GM23338 (cell line): ENCODE measurements around the gene EPHB1. TPM values are rescaled to one million over a fixed set of nuclear protein-coding genes. Genes with fewer than 3 reads are reported as not detected.

Source experiments
- ATAC-seq: fragments of 200-7000 bp; cut with Tn5 transposase; 3 replicates; pipeline ENCODE4 v1.9.1; 2020
- DNase-seq: peaks from one replicate; pipeline ENCODE4 v3.0.0-alpha.2; 2015; ENCODE audit warnings: low spot score
- H2AFZ ChIP-seq: fragments of 200-600 bp; sonication (generic); 2 replicates; pipeline ENCODE4 v1.8.0; 2016; ENCODE audit warnings: antibody characterized with exemption, mild to moderate bottlenecking, moderate library complexity
- H3F3A ChIP-seq: fragments of 200-600 bp; sonication (generic); replicated peaks from 2 replicates; pipeline ENCODE4 v1.8.0; 2017; ENCODE audit warnings: antibody characterized with exemption, mixed run types, low read depth
- H3K27ac ChIP-seq: fragments of 200-600 bp; sonication (generic); 2 replicates; pipeline ENCODE4 v1.6.1; 2016; ENCODE audit warnings: low read depth
- H3K27me3 ChIP-seq: fragments of 200-600 bp; sonication (generic); 2 replicates; pipeline ENCODE4 v1.8.0; 2016; ENCODE audit warnings: mild to moderate bottlenecking, mixed run types, moderate library complexity; ENCODE audit not compliant: insufficient read depth
- H3K36me3 ChIP-seq: fragments of 200-600 bp; sonication (generic); 2 replicates; pipeline ENCODE4 v1.8.0; 2016; ENCODE audit warnings: mild to moderate bottlenecking; ENCODE audit not compliant: insufficient read depth
- H3K4me1 ChIP-seq: fragments of 200-600 bp; sonication (generic); 2 replicates; pipeline ENCODE4 v1.8.0; 2016; ENCODE audit warnings: mild to moderate bottlenecking, moderate library complexity; ENCODE audit not compliant: insufficient read depth
- H3K4me2 ChIP-seq: fragments of 200-600 bp; sonication (generic); 2 replicates; pipeline ENCODE4 v1.7.1; 2017; ENCODE audit warnings: mixed run types
- H3K4me3 ChIP-seq: fragments of 200-600 bp; sonication (generic); 2 replicates; pipeline ENCODE4 v1.6.1; 2016; ENCODE audit warnings: mixed run types
- H3K79me2 ChIP-seq: fragments of 200-600 bp; sonication (generic); replicated peaks from 2 replicates; pipeline ENCODE4 v1.8.0; 2017; ENCODE audit warnings: mild to moderate bottlenecking; ENCODE audit not compliant: insufficient read depth
- H3K9me2 ChIP-seq: fragments of 200-600 bp; sonication (generic); 2 replicates; pipeline ENCODE4 v1.8.0; 2017; ENCODE audit not compliant: insufficient read depth
- H4K20me1 ChIP-seq: fragments of 200-600 bp; sonication (generic); replicated peaks from 2 replicates; pipeline ENCODE4 v1.8.0; 2017; ENCODE audit warnings: mild to moderate bottlenecking; ENCODE audit not compliant: insufficient read depth
- H3K27ac Mint-ChIP-seq: 2 replicates; pipeline ENCODE4 v1.8.0; 2020; ENCODE audit warnings: inconsistent platforms, mild to moderate bottlenecking, moderate library complexity, mixed read lengths
- H3K27me3 Mint-ChIP-seq: 3 replicates; pipeline ENCODE4 v1.8.0; 2022; ENCODE audit warnings: low read depth, mild to moderate bottlenecking, moderate library complexity, mixed read lengths, inconsistent platforms; ENCODE audit not compliant: insufficient read depth, poor library complexity
- H3K36me3 Mint-ChIP-seq: 3 replicates; pipeline ENCODE4 v1.8.0; 2021; ENCODE audit warnings: low read depth, mild to moderate bottlenecking, inconsistent platforms, moderate library complexity, mixed read lengths
- H3K4me1 Mint-ChIP-seq: 3 replicates; pipeline ENCODE4 v1.8.0; 2020; ENCODE audit warnings: mild to moderate bottlenecking, inconsistent platforms, mixed read lengths
- H3K4me3 Mint-ChIP-seq: 3 replicates; pipeline ENCODE4 v1.8.0; 2021; ENCODE audit warnings: moderate library complexity, mild to moderate bottlenecking, inconsistent platforms, mixed read lengths
- H3K9me3 Mint-ChIP-seq: 3 replicates; pipeline ENCODE4 v1.8.0; 2020; ENCODE audit warnings: moderate library complexity, mild to moderate bottlenecking, inconsistent platforms, mixed read lengths
- CREB1 ChIP-seq: fragments of 250-450 bp; sonication (Bioruptor Pico); IDR thresholded peaks from 2 replicates; pipeline ENCODE4 v1.5.0; 2020; ENCODE audit warnings: low read depth, mild to moderate bottlenecking, moderate library complexity
- CTCF ChIP-seq, 2 experiments: fragments of 200-600 bp in 1 of 2; sonication (generic) in 1 of 2; conservative IDR thresholded peaks; 2 replicates each; pipeline versions ENCODE4 v1.5.1 to v1.6.1; 2016 to 2017; ENCODE audit warnings: antibody characterized with exemption in 2 of 2, low read depth in 2 of 2, mild to moderate bottlenecking in 2 of 2, moderate library complexity in 1 of 2
- ETS1 ChIP-seq: IDR thresholded peaks from 2 replicates; pipeline ENCODE4 v1.6.1; 2016; ENCODE audit warnings: antibody characterized with exemption
- EZH2 ChIP-seq: fragments of 200-600 bp; sonication (generic); IDR thresholded peaks from one replicate; pipeline ENCODE4 v1.8.0; 2017; ENCODE audit warnings: antibody characterized with exemption, mild to moderate bottlenecking, low read depth; ENCODE audit not compliant: unreplicated experiment
- EZH2phosphoT487 ChIP-seq: fragments of 200-600 bp; sonication (generic); IDR thresholded peaks from one replicate; pipeline ENCODE4 v1.8.1; 2018; ENCODE audit warnings: antibody characterized with exemption; ENCODE audit not compliant: unreplicated experiment
- JUNB ChIP-seq: IDR thresholded peaks from one replicate; pipeline ENCODE4 v1.6.1; 2016; ENCODE audit warnings: antibody characterized with exemption; ENCODE audit not compliant: unreplicated experiment
- NANOG ChIP-seq: IDR thresholded peaks from 2 replicates; pipeline ENCODE4 v1.6.1; 2016; ENCODE audit warnings: antibody characterized with exemption, borderline replicate concordance
- POLR2AphosphoS5 ChIP-seq: IDR thresholded peaks from 2 replicates; pipeline ENCODE4 v1.6.1; 2016; ENCODE audit warnings: antibody characterized with exemption, low read depth
- REST ChIP-seq: IDR thresholded peaks from one replicate; pipeline ENCODE4 v1.6.1; 2018; ENCODE audit warnings: antibody characterized with exemption; ENCODE audit not compliant: unreplicated experiment
- STAT1 ChIP-seq: IDR thresholded peaks from one replicate; pipeline ENCODE4 v1.6.1; 2016; ENCODE audit warnings: antibody characterized with exemption; ENCODE audit not compliant: unreplicated experiment
- ZNF114 ChIP-seq: fragments of 250-450 bp; sonication (Bioruptor Pico); IDR thresholded peaks from 2 replicates; pipeline ENCODE4 v1.5.0; 2020; ENCODE audit warnings: mild to moderate bottlenecking, moderate library complexity
- ZNF331 ChIP-seq: fragments of 250-450 bp; sonication (Bioruptor Pico); IDR thresholded peaks from 2 replicates; pipeline ENCODE4 v1.5.0; 2020; ENCODE audit warnings: low read depth, mild to moderate bottlenecking, moderate library complexity
- ZNF462 ChIP-seq: fragments of 250-450 bp; sonication (Bioruptor Pico); IDR thresholded peaks from 2 replicates; pipeline ENCODE4 v1.5.0; 2020; ENCODE audit warnings: mild to moderate bottlenecking, moderate library complexity
- polyA plus RNA-seq: library from polyadenylated mRNA; unstranded; fragments of >200 nt; fragmentation: Nextera tagmentation; extraction: Ambion mirVana; gene quantifications from 2 replicates; pipeline ENCODE4 v1.2.1, GENCODE V29; 2016
- total RNA-seq: library from RNA; depleted of rRNA; stranded (reverse); fragments of >200 nt; shearing (Covaris generic); gene quantifications from 2 replicates; pipeline ENCODE4 v1.2.3, GENCODE V29; 2014

The EPHB1 gene
- total and polyA plus RNA-seq, 2 experiments from 2014 or later = 2.7 to 5.2 TPM

DNA sequence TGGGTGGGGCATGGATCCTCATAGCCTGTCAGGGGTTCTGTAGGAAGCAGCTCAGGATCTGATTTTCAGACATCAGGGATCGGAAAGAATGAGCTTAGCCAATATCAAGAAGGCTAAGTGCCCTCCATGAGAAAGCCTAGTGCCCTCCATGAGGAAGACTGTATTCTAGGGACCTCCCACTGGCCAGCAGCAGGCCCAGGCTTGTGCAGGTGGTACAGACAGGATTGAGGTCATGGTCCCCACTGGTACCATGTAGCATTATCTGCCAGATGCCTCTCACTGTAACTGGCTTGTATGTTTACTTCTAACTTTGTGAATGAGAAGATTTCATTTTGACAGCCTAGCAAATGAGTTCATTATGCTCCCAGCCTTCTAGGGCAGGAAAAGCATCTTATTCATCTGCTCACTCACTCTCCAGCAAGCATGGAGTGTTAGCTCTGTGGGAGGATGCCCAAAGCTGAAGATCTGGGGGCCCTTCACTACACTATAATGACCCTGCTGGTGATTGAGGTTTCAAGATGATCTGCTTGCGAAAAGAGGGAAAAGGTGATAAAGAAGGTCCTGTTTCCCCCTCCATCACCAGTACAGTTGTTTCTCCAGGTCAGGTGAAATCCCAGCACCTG, 7.5 kb downstream of the EPHB1 start:
- Mint-ChIP-seq H3K27me3 (peaks cover 15% of the 10 kb centered on the region), H3K27ac (no peak overlapping the region), H3K36me3 (no peaks in the 10 kb centered on the region), H3K4me3 (no peak overlapping the region), H3K9me3 (no peaks in the 10 kb centered on the region), H3K4me1 (peaks cover 42% of the 10 kb centered on the region)
- Histone ChIP-seq H3F3A (no peaks in the 10 kb centered on the region), H3K27ac (no peak overlapping the region), H3K4me1 (peaks cover 6% of the 10 kb centered on the region), H3K27me3 (peaks cover 24% of the 10 kb centered on the region), H4K20me1 (no peaks in the 10 kb centered on the region), H3K79me2 (peaks cover 4% of the 10 kb centered on the region; the same call in 1 of the 2 replicates), H3K4me3 (no peak overlapping the region), H3K9me2 (no peaks in the 10 kb centered on the region), H2AFZ (no peak overlapping the region), H3K36me3 (no peaks in the 10 kb centered on the region), H3K4me2 (no peak overlapping the region)
- TF ChIP-seq ZNF331 (CRISPR knock-in tag) = no peak
- no peak for TF ChIP-seq EZH2phosphoT487
- TF ChIP-seq REST = no peak
- TF ChIP-seq NANOG = no peak
- no peak for TF ChIP-seq EZH2
- TF ChIP-seq ETS1 = no peak
- TF ChIP-seq ZNF114 = no peak
- TF ChIP-seq STAT1 = no peak
- no peak for TF ChIP-seq ZNF462
- TF ChIP-seq CREB1 (CRISPR knock-in tag) = no peak
- no peak for TF ChIP-seq POLR2AphosphoS5
- no peak for TF ChIP-seq JUNB
- no peak for TF ChIP-seq CTCF (conservative IDR thresholded peaks at IDR 0.05; ENCODE audit: low read depth in 2 of 2)
- DNase-seq = no peak
- ATAC-seq = no peak
